CD4-positive, alpha-beta T cell treated with Interleukin-4 for 4 hours (primary cell): Measurements from ENCODE around the gene ZNF519.
"Not testable (repeated sequence)": the region's sequence is repeated elsewhere in the genome, so short reads cannot be mapped to it uniquely, and the experiment has no call there.

ENCODE experiments used
- DNase-seq: peaks from one replicate; pipeline ENCODE4 v3.0.0-alpha.2; 2020

ZNF519 gene

GRCh38 chr18:14132271-14132700 is at the start of gene ZNF519:
Gene ZNF519 (minus strand): TSS chr18:14132435. CDS start chr18:14132277, 158 bp downstream.
- peak; percentile 94 for DNase-seq

- no peak for DNase-seq
Observed at GRCh38 chr18:14179306-14179705, 47.1 kb upstream of the ZNF519 start.

- DNase-seq = peak; percentile 86
Observed at GRCh38 chr18:14178321-14179196, 46.3 kb upstream of the ZNF519 start.

GRCh38 chr18:14177540-14178320 is 45.5 kb upstream of the ZNF519 start:
- DNase-seq = not testable (repeated sequence)

GRCh38 chr18:14175404-14175803 is 43.2 kb upstream of the ZNF519 start:
- DNase-seq = not testable (repeated sequence)

- no peak for DNase-seq
Observed at GRCh38 chr18:14174706-14175085, 42.5 kb upstream of the ZNF519 start.

- DNase-seq = not testable (repeated sequence)
Observed at GRCh38 chr18:14174002-14174705, 41.9 kb upstream of the ZNF519 start.

- DNase-seq = not testable (repeated sequence)
Observed at GRCh38 chr18:14173116-14173951, 41.1 kb upstream of the ZNF519 start.

GRCh38 chr18:14172142-14173115 is 40.2 kb upstream of the ZNF519 start:
- DNase-seq = not testable (repeated sequence)

- DNase-seq = not testable (repeated sequence)
Observed at GRCh38 chr18:14171301-14172141, 39.3 kb upstream of the ZNF519 start.

- DNase-seq = not testable (repeated sequence)
Observed at GRCh38 chr18:14170367-14171036, 38.3 kb upstream of the ZNF519 start.

GRCh38 chr18:14162915-14163314 is 30.7 kb upstream of the ZNF519 start:
- DNase-seq = not testable (repeated sequence)

GRCh38 chr18:14151564-14152113 is 19.4 kb upstream of the ZNF519 start:
- DNase-seq = not testable (repeated sequence)

- DNase-seq = not testable (repeated sequence)
Observed at GRCh38 chr18:14150766-14151165, 18.5 kb upstream of the ZNF519 start.

- not testable (repeated sequence) for DNase-seq
Observed at GRCh38 chr18:14149916-14150420, 17.7 kb upstream of the ZNF519 start.

- DNase-seq = not testable (repeated sequence)
Observed at GRCh38 chr18:14149121-14149850, 17.1 kb upstream of the ZNF519 start.

GRCh38 chr18:14147935-14148865 is 16.0 kb upstream of the ZNF519 start:
- not testable (repeated sequence) for DNase-seq
